ENCODE results near the gene MKLN1. TPM values are rescaled to one million over a fixed set of nuclear protein-coding genes. Genes with fewer than 3 reads are reported as not detected.
"Not testable (repeated sequence)": the region's sequence is repeated elsewhere in the genome, so short reads cannot be mapped to it uniquely, and the experiment has no call there.

The MKLN1 gene
- total and polyA plus RNA-seq, 2 of the 13 experiments (the other 11 are each of a cell fraction or from before 2014, with no cell fraction given): 33.6 to 43.5 TPM

GRCh38 chr7:131425992-131426391, 98.3 kb downstream of the MKLN1 start (continued):
- TF ChIP-seq E2F1 (CRISPR knock-in tag; IDR thresholded peaks at IDR 0.05): no peak
- TF ChIP-seq ZC3H4 (CRISPR knock-in tag; IDR thresholded peaks at IDR 0.05; ENCODE audit: borderline replicate concordance): no peak
- TF ChIP-seq ZNF713 (CRISPR knock-in tag; IDR thresholded peaks at IDR 0.05): no peak
- TF ChIP-seq, protein P1, sequence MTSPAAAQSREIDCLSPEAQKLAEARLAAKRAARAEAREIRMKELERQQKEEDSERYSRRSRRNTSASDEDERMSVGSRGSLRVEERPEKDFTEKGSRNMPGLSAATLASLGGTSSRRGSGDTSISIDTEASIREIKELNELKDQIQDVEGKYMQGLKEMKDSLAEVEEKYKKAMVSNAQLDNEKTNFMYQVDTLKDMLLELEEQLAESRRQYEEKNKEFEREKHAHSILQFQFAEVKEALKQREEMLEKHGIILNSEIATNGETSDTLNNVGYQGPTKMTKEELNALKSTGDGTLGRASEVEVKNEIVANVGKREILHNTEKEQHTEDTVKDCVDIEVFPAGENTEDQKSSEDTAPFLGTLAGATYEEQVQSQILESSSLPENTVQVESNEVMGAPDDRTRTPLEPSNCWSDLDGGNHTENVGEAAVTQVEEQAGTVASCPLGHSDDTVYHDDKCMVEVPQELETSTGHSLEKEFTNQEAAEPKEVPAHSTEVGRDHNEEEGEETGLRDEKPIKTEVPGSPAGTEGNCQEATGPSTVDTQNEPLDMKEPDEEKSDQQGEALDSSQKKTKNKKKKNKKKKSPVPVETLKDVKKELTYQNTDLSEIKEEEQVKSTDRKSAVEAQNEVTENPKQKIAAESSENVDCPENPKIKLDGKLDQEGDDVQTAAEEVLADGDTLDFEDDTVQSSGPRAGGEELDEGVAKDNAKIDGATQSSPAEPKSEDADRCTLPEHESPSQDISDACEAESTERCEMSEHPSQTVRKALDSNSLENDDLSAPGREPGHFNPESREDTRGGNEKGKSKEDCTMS (CRISPR knock-in tag; conservative IDR thresholded peaks at IDR 0.05): no peak
- TF ChIP-seq RNF2 (conservative IDR thresholded peaks at IDR 0.05; ENCODE audit: low read depth): no peak
- TF ChIP-seq FOXJ3 (CRISPR knock-in tag; IDR thresholded peaks at IDR 0.05; ENCODE audit: borderline replicate concordance): no peak

GRCh38 chr7:131430826-131431225, 103.2 kb downstream of the MKLN1 start:
- BruUV-seq (replicated peaks); DNase-seq (ENCODE audit: low spot score); POLR2A ChIA-PET; FAIRE-seq; H3K4me2 ChIP-seq (ENCODE audit: low read depth, low read length); H3K27ac ChIP-seq (ENCODE audit: extremely low read length, insufficient read depth, low read length); H3K4me3 ChIP-seq (replicated peaks in 1 of 3; ENCODE audit: insufficient read depth in 1 of 3, low read depth in 2 of 3, low read length in 3 of 3); CTCF ChIA-PET (ENCODE audit: low intra/inter-chr PET ratio, low total read pairs); H3K4me1 ChIP-seq (ENCODE audit: insufficient read depth, low read length); H4K20me1 ChIP-seq (ENCODE audit: insufficient read depth, low read length); ATAC-seq; H3K27me3 ChIP-seq (ENCODE audit: control insufficient read depth in 1 of 2, insufficient read depth in 2 of 2, low read length in 2 of 2); H3K9ac ChIP-seq (ENCODE audit: insufficient read depth, low read depth, low read length); H3K9me3 ChIP-seq (ENCODE audit: low read length); intact Hi-C loops (cut with micrococcal nuclease; ENCODE audit: unreplicated experiment); H3K79me2 ChIP-seq (ENCODE audit: insufficient read depth, low read length); H2AFZ ChIP-seq (ENCODE audit: low read length); in situ Hi-C loops (cut with HindIII; ENCODE audit: extremely low pct_ligation_motif_present, low pct_unique_long_range_greater_than_20kb): not testable (repeated sequence)
- peaks cover 7 to 23% of the 10 kb centered on the region in 2 experiments; a peak in 4 of 5 replicates for H3K36me3 ChIP-seq (replicated peaks in 1 of 2; ENCODE audit: control insufficient read depth in 1 of 2, insufficient read depth in 2 of 2, low read length in 2 of 2)
- WGBS (ENCODE audit: low lambda C conversion rate): 97% methylated on average over 6 of the region's 7 CpGs

All from HepG2 (cell line).